Measurements from ENCODE around the gene INPP5A. TPM values are rescaled to one million over a fixed set of nuclear protein-coding genes. Genes with fewer than 3 reads are reported as not detected.

INPP5A gene
- total RNA-seq, 4 donors from 2014 or later = 16.9 to 58.2 (median 29.5) TPM

GRCh38 chr10:132604686-132605085, 67.1 kb downstream of the INPP5A start:
- no peak overlapping the region for H3K4me3 ChIP-seq
- peaks cover 0 to 8% (median 0%) of the 10 kb centered on the region in 3 donors for H3K36me3 ChIP-seq
- H3K4me1 ChIP-seq = peaks cover 0 to 45% (median 17%) of the 10 kb centered on the region in 3 donors
- WGBS, 2 donors = 86 to 97% methylated on average over 3 of the region's 3 CpGs
- H3K9me3 ChIP-seq = peaks cover 0 to 12% (median 0%) of the 10 kb centered on the region in 3 donors
- TF ChIP-seq CTCF (IDR thresholded peaks at IDR 0.05) (no peak), POLR2A (IDR thresholded peaks at IDR 0.05) (no peak)
- H3K27ac ChIP-seq = no peak overlapping the region
- no peak for DNase-seq
- no peaks in the 10 kb centered on the region for H3K27me3 ChIP-seq
- intact Hi-C loops (cut with DNase I) = no loop called here

GRCh38 chr10:132605390-132605789, 67.8 kb downstream of the INPP5A start:
- DNase-seq = no peak
- Histone ChIP-seq H3K27ac (no peak overlapping the region), H3K36me3 (peaks cover 0 to 8% (median 0%) of the 10 kb centered on the region in 3 donors), H3K27me3 (no peaks in the 10 kb centered on the region), H3K4me3 (no peak overlapping the region), H3K4me1 (peaks cover 0 to 45% (median 17%) of the 10 kb centered on the region in 3 donors), H3K9me3 (peaks cover 0 to 5% (median 0%) of the 10 kb centered on the region in 3 donors)
- WGBS, 2 donors = 74 to 82% methylated on average over 4 to 7 of the region's 8 CpGs
- intact Hi-C loops (cut with DNase I) = no loop called here
- no peak for TF ChIP-seq POLR2A (IDR thresholded peaks at IDR 0.05)
- TF ChIP-seq CTCF (IDR thresholded peaks at IDR 0.05) = no peak

DNA sequence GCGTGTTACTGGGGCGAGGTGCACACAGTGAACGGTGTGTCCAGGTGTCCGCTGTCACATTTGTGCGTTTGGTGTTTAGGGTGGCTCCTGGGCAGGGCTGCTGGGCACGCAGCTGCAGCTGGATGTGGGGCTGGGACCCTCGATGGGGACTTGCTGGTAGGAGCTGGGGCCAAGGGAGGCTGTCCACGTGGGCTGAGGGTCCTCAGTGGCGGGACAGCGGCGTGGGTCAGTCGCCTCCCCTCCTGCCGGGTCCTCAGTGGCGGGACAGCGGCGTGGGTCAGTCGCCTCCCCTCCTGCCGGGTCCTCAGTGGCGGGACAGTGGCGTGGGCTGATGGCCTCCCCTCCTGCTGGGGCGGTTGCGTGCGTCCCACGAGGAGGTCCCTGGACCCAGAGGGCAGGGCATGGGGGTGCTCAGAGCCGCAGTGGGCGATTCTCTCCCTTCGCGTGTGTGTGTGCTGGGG, 68.5 kb downstream of the INPP5A start:
- WGBS, 2 donors = 85 to 94% methylated on average over 6 to 12 of the region's 28 CpGs
- no peak for TF ChIP-seq POLR2A (IDR thresholded peaks at IDR 0.05)
- no peak for TF ChIP-seq CTCF (IDR thresholded peaks at IDR 0.05)
- intact Hi-C loops (cut with DNase I) = no loop called here
- H3K9me3 ChIP-seq = no peaks in the 10 kb centered on the region
- DNase-seq = no peak
- no peak overlapping the region for H3K4me3 ChIP-seq
- no peak overlapping the region for H3K27ac ChIP-seq
- no peaks in the 10 kb centered on the region for H3K27me3 ChIP-seq
- peaks cover 0 to 50% (median 17%) of the 10 kb centered on the region in 3 donors for H3K4me1 ChIP-seq
- H3K36me3 ChIP-seq = peaks cover 0 to 8% (median 0%) of the 10 kb centered on the region in 3 donors

GRCh38 chr10:132606536-132607316, 69.1 kb downstream of the INPP5A start:
- DNase-seq = no peak
- H3K27ac ChIP-seq = no peak overlapping the region
- intact Hi-C loops (cut with DNase I) = no loop called here
- peak overlapping the region in 1 of 4 donors; percentile 24 for H3K4me3 ChIP-seq
- H3K4me1 ChIP-seq = peaks cover 0 to 53% (median 17%) of the 10 kb centered on the region in 3 donors
- TF ChIP-seq POLR2A (IDR thresholded peaks at IDR 0.05) (no peak), CTCF (IDR thresholded peaks at IDR 0.05) (no peak)
- peaks cover 0 to 8% (median 0%) of the 10 kb centered on the region in 3 donors for H3K36me3 ChIP-seq
- 52 to 68% methylated on average over 18 to 23 of the region's 40 CpGs for WGBS, 2 donors
- H3K9me3 ChIP-seq = no peaks in the 10 kb centered on the region
- no peaks in the 10 kb centered on the region for H3K27me3 ChIP-seq

DNA sequence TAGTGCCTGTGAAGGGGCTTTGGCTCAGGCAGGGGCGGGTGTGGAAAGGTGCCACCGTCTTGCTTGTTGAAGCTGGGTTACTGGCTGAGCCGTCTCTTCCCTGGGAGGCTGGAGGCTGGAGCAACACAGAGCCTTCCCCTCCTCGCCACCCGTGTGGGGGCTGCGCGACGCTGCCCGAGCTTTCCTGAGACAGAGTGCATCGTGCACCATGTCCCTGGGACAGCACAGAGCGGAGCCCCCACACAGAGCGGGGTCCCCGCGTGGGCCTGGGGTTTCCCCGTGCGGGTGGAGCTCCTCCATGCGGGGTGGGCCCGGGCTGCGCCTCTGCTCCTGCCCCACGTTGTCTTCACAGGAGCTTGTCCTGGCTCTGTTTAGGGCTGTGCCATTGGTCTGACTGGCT, 69.9 kb downstream of the INPP5A start:
- Histone ChIP-seq H3K4me1 (peaks cover 0 to 57% (median 18%) of the 10 kb centered on the region in 3 donors), H3K4me3 (no peak overlapping the region), H3K27me3 (no peaks in the 10 kb centered on the region), H3K36me3 (peaks cover 0 to 8% (median 0%) of the 10 kb centered on the region in 3 donors), H3K27ac (no peak overlapping the region), H3K9me3 (no peaks in the 10 kb centered on the region)
- intact Hi-C loops (cut with DNase I) = no loop called here
- no peak for TF ChIP-seq CTCF (IDR thresholded peaks at IDR 0.05)
- TF ChIP-seq POLR2A (IDR thresholded peaks at IDR 0.05) = no peak
- WGBS, 2 donors = 81 to 98% methylated on average over 7 to 10 of the region's 20 CpGs
- DNase-seq = no peak
